Hepatocyte (in vitro differentiated cells): ENCODE data around the gene HORMAD2.

Source experiments
- EZH2 ChIP-seq: fragments of 200-600 bp; sonication (generic); IDR thresholded peaks from 2 replicates; pipeline ENCODE4 v1.6.1; 2016; ENCODE audit warnings: antibody characterized with exemption, mild to moderate bottlenecking, borderline replicate concordance
- TF ChIP-seq, protein P1 (sequence below): fragments of 200-600 bp; sonication (generic); IDR thresholded peaks from 2 replicates; pipeline ENCODE4 v1.5.1; 2016; ENCODE audit warnings: antibody characterized with exemption, mild to moderate bottlenecking; ENCODE audit not compliant: poor library complexity

DNA sequence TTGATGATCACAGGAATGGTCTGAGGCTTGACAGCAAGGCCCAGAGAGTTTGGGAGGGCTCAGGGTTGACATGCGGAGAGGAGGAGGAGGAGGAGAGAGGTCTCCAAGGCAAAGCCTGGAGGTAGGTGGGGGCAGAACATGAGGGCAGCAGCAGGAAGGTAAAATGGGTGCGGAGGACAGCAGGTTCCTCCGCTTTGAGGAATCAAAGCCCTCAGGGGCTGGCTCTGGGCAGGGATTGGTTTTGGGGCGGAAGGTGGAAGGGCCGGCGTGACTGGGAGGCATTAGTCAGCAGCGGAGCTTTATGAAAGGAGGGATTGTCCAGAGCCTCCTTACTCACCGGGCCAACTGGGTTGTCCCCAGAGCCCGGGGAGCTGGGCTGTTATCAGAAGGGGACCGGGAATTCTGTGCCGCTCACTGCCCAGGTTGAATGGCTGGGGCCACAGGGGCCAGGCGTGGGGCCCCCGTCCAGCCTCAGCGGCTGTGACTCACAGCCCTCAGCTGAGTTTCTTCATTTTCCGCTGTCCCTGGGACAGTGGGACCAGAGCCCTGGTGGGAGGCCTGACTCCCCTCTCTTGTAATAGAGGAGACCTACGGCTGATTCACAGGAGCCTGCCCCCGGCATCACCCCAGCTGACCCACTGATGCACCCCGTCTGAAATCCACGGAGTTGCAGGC lies 130.1 kb downstream of the HORMAD2 start:
- TF ChIP-seq, protein P1, sequence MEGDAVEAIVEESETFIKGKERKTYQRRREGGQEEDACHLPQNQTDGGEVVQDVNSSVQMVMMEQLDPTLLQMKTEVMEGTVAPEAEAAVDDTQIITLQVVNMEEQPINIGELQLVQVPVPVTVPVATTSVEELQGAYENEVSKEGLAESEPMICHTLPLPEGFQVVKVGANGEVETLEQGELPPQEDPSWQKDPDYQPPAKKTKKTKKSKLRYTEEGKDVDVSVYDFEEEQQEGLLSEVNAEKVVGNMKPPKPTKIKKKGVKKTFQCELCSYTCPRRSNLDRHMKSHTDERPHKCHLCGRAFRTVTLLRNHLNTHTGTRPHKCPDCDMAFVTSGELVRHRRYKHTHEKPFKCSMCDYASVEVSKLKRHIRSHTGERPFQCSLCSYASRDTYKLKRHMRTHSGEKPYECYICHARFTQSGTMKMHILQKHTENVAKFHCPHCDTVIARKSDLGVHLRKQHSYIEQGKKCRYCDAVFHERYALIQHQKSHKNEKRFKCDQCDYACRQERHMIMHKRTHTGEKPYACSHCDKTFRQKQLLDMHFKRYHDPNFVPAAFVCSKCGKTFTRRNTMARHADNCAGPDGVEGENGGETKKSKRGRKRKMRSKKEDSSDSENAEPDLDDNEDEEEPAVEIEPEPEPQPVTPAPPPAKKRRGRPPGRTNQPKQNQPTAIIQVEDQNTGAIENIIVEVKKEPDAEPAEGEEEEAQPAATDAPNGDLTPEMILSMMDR, result no peak
- no peak for TF ChIP-seq EZH2
